Measurements from ENCODE around the gene CEP120.

- TF ChIP-seq, protein P1, sequence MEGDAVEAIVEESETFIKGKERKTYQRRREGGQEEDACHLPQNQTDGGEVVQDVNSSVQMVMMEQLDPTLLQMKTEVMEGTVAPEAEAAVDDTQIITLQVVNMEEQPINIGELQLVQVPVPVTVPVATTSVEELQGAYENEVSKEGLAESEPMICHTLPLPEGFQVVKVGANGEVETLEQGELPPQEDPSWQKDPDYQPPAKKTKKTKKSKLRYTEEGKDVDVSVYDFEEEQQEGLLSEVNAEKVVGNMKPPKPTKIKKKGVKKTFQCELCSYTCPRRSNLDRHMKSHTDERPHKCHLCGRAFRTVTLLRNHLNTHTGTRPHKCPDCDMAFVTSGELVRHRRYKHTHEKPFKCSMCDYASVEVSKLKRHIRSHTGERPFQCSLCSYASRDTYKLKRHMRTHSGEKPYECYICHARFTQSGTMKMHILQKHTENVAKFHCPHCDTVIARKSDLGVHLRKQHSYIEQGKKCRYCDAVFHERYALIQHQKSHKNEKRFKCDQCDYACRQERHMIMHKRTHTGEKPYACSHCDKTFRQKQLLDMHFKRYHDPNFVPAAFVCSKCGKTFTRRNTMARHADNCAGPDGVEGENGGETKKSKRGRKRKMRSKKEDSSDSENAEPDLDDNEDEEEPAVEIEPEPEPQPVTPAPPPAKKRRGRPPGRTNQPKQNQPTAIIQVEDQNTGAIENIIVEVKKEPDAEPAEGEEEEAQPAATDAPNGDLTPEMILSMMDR (IDR thresholded peaks at IDR 0.05): no peak
- no peak for TF ChIP-seq POLR2A (IDR thresholded peaks at IDR 0.05)
Measured at GRCh38 chr5:123358751-123359150, 64.5 kb downstream of the CEP120 start.
